Choroid plexus epithelial cell (primary cell): Measurements from ENCODE around the gene CMSS1.

ENCODE experiments used
- DNase-seq: peaks from one replicate; pipeline ENCODE4 v3.0.0-alpha.2; 2010; ENCODE audit warnings: low read depth
- H3K4me3 ChIP-seq: 2 replicates; pipeline ENCODE4 v1.5.1; 2011; ENCODE audit warnings: low read depth, mild to moderate bottlenecking, control low read depth, low read length, moderate library complexity
- CTCF ChIP-seq: conservative IDR thresholded peaks from 2 replicates; pipeline ENCODE4 v1.5.1; 2011; ENCODE audit warnings: low read depth, mild to moderate bottlenecking, control low read depth, inconsistent platforms, low read length, moderate library complexity

Gene CMSS1

GRCh38 chr3:100099621-100100020 is 282.0 kb downstream of the CMSS1 start:
- no peak for TF ChIP-seq CTCF
- peak; percentile 46 for DNase-seq
- H3K4me3 ChIP-seq, result no peak overlapping the region

- peak; percentile 78 for DNase-seq
Observed at GRCh38 chr3:100100425-100100824, 282.8 kb downstream of the CMSS1 start.

GRCh38 chr3:100102757-100103156 is 285.1 kb downstream of the CMSS1 start:
- no peak overlapping the region for H3K4me3 ChIP-seq
- DNase-seq, result no peak
- no peak for TF ChIP-seq CTCF

More at GRCh38 chr3:100100425-100100824, 282.8 kb downstream of the CMSS1 start:
- H3K4me3 ChIP-seq, result no peak overlapping the region
- no peak for TF ChIP-seq CTCF

GRCh38 chr3:100103558-100104441 is 286.1 kb downstream of the CMSS1 start:
- DNase-seq, result peak; percentile 88
- no peak for TF ChIP-seq CTCF

GRCh38 chr3:100104442-100104798 is 286.8 kb downstream of the CMSS1 start:
- TF ChIP-seq CTCF, result no peak
- no peak for DNase-seq
- no peak overlapping the region for H3K4me3 ChIP-seq

More at GRCh38 chr3:100103558-100104441, 286.1 kb downstream of the CMSS1 start:
- H3K4me3 ChIP-seq, result no peak overlapping the region

GRCh38 chr3:100104817-100105413 is 287.3 kb downstream of the CMSS1 start:
- no peak for TF ChIP-seq CTCF
- no peak for DNase-seq

More at GRCh38 chr3:100104817-100105413, 287.3 kb downstream of the CMSS1 start:
- H3K4me3 ChIP-seq, result no peak overlapping the region
